ENCODE measurements around the gene TSKS. TPM values are rescaled to one million over a fixed set of nuclear protein-coding genes. Genes with fewer than 3 reads are reported as not detected.

The TSKS gene
- total RNA-seq, 1 experiment from 2014 or later: 5.7 TPM

DNA sequence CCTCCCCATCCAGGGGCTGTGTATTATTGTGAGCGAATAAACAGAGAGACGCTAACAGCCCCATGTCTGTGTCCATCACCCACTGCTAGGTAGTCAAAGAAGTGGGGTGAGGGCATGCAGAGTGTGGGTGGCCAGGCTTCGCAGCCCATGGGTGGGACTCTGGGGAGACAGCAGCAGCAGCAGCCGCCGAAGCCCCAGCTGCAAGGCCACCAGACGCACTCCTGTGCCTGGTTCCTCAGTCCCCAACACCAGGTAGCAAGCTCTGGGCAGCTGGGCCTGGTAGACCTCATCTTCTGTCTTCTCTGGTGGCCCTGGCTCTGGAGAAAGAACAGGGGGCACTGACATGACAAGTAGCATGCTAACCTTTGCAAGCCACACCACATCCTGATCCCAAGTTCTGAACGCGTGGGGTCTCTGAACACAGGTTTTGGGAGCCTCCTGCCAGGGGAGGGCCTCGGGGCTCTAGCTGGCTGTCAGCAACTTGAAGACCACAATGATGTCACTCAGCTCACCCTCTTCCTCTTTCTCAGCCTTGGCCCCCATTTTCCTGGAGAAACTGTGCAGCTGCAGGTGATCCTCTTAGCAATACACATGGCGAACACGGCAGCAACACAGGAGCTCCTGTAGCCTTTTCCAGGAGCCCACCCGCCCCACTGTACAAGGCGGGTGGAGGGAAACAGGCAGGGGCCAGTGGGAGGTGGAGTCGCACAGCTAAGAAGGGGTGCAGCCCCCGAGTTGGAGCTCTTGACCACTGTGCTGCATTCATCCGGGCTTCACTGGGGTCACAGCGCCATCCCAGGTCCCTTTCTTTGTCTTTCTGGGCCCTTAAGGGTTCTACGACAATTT is 44.2 kb upstream of the TSKS start:
- H3K4me1 ChIP-seq (ENCODE audit: low read length): peaks cover 19% of the 10 kb centered on the region
- H3K4me3 ChIP-seq (ENCODE audit: low read length): no peak overlapping the region
- no peaks in the 10 kb centered on the region for H3K9me3 ChIP-seq (ENCODE audit: low read length)
- H3K4me2 ChIP-seq (ENCODE audit: low read depth, low read length, poor library complexity, severe bottlenecking): no peak overlapping the region
- 0 out of 2 replicates have a peak, but pooled peaks cover 15% of the 10 kb centered on the region for H3K36me3 ChIP-seq (ENCODE audit: insufficient read depth, low read length)
- no peaks in the 10 kb centered on the region for H3K27me3 ChIP-seq (ENCODE audit: low read length)
- H3K79me2 ChIP-seq (ENCODE audit: low read length): no peaks in the 10 kb centered on the region
- H3K9me2 ChIP-seq (replicated peaks; ENCODE audit: insufficient read depth, low read length): no peaks in the 10 kb centered on the region
- H2AFZ ChIP-seq (ENCODE audit: low read length): no peak overlapping the region
- H3K9ac ChIP-seq (ENCODE audit: low read length): no peak overlapping the region
- H4K20me1 ChIP-seq (ENCODE audit: insufficient read depth, low read depth, low read length): no peaks in the 10 kb centered on the region
- H3K27ac ChIP-seq (ENCODE audit: low read length): no peak overlapping the region
- peak; percentile 71 for DNase-seq

DNA sequence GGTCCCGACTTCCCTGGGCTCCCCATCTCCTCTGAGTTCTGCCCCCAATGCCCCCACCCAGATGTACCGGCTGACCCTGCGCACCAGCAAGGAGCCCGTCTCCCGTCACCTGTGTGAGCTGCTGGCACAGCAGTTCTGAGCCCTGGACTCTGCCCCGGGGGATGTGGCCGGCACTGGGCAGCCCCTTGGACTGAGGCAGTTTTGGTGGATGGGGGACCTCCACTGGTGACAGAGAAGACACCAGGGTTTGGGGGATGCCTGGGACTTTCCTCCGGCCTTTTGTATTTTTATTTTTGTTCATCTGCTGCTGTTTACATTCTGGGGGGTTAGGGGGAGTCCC is 43.5 kb upstream of the TSKS start:
- 0 out of 2 replicates have a peak, but pooled peaks cover 15% of the 10 kb centered on the region for H3K36me3 ChIP-seq (ENCODE audit: insufficient read depth, low read length)
- no peak overlapping the region for H2AFZ ChIP-seq (ENCODE audit: low read length)
- H4K20me1 ChIP-seq (ENCODE audit: insufficient read depth, low read depth, low read length): no peaks in the 10 kb centered on the region
- DNase-seq: no peak
- H3K4me3 ChIP-seq (ENCODE audit: low read length): no peak overlapping the region
- no peaks in the 10 kb centered on the region for H3K9me2 ChIP-seq (replicated peaks; ENCODE audit: insufficient read depth, low read length)
- H3K4me2 ChIP-seq (ENCODE audit: low read depth, low read length, poor library complexity, severe bottlenecking): no peak overlapping the region
- peaks cover 19% of the 10 kb centered on the region for H3K4me1 ChIP-seq (ENCODE audit: low read length)
- H3K9ac ChIP-seq (ENCODE audit: low read length): no peak overlapping the region
- H3K27ac ChIP-seq (ENCODE audit: low read length): no peak overlapping the region
- no peaks in the 10 kb centered on the region for H3K9me3 ChIP-seq (ENCODE audit: low read length)
- no peaks in the 10 kb centered on the region for H3K27me3 ChIP-seq (ENCODE audit: low read length)
- no peaks in the 10 kb centered on the region for H3K79me2 ChIP-seq (ENCODE audit: low read length)

- H3K4me1 ChIP-seq (ENCODE audit: low read length): peaks cover 19% of the 10 kb centered on the region
- H3K27me3 ChIP-seq (ENCODE audit: low read length): no peaks in the 10 kb centered on the region
- H2AFZ ChIP-seq (ENCODE audit: low read length): no peak overlapping the region
- H3K9ac ChIP-seq (ENCODE audit: low read length): no peak overlapping the region
- no peak overlapping the region for H3K27ac ChIP-seq (ENCODE audit: low read length)
- H3K4me2 ChIP-seq (ENCODE audit: low read depth, low read length, poor library complexity, severe bottlenecking): no peak overlapping the region
- no peak overlapping the region for H3K4me3 ChIP-seq (ENCODE audit: low read length)
- H3K36me3 ChIP-seq (ENCODE audit: insufficient read depth, low read length): 0 out of 2 replicates have a peak, but pooled peaks cover 15% of the 10 kb centered on the region
- H3K9me3 ChIP-seq (ENCODE audit: low read length): no peaks in the 10 kb centered on the region
- DNase-seq: no peak
- no peaks in the 10 kb centered on the region for H3K9me2 ChIP-seq (replicated peaks; ENCODE audit: insufficient read depth, low read length)
- H4K20me1 ChIP-seq (ENCODE audit: insufficient read depth, low read depth, low read length): no peaks in the 10 kb centered on the region
- no peaks in the 10 kb centered on the region for H3K79me2 ChIP-seq (ENCODE audit: low read length)
Observed at GRCh38 chr19:49805822-49806619, 42.9 kb upstream of the TSKS start.

DNA sequence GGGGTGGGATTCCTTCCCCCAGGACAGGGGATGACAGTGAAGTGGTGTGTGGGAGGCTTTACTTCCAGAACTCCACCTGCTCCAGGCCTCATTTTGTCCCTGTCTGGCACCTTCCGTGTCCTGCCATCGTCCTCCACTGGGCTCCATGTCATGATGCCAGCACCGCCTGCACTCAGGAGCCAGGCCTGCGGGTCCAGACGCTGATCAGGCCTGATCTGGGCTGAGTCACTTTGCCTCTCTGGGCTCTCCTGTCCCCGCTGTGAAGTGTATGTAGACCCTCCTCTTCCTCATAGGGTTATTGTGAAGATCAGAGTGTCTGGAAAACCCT is 40.4 kb upstream of the TSKS start:
- H3K79me2 ChIP-seq (ENCODE audit: low read length): no peaks in the 10 kb centered on the region
- no peaks in the 10 kb centered on the region for H4K20me1 ChIP-seq (ENCODE audit: insufficient read depth, low read depth, low read length)
- H3K36me3 ChIP-seq (ENCODE audit: insufficient read depth, low read length): 0 out of 2 replicates have a peak, but pooled peaks cover 19% of the 10 kb centered on the region
- H3K4me2 ChIP-seq (ENCODE audit: low read depth, low read length, poor library complexity, severe bottlenecking): no peak overlapping the region
- H3K4me3 ChIP-seq (ENCODE audit: low read length): no peak overlapping the region
- H3K9me2 ChIP-seq (replicated peaks; ENCODE audit: insufficient read depth, low read length): no peaks in the 10 kb centered on the region
- no peak for DNase-seq
- no peak overlapping the region for H3K27ac ChIP-seq (ENCODE audit: low read length)
- peaks cover 4% of the 10 kb centered on the region for H3K4me1 ChIP-seq (ENCODE audit: low read length)
- H3K9ac ChIP-seq (ENCODE audit: low read length): no peak overlapping the region
- H3K27me3 ChIP-seq (ENCODE audit: low read length): no peaks in the 10 kb centered on the region
- H3K9me3 ChIP-seq (ENCODE audit: low read length): no peaks in the 10 kb centered on the region
- no peak overlapping the region for H2AFZ ChIP-seq (ENCODE audit: low read length)

DNA sequence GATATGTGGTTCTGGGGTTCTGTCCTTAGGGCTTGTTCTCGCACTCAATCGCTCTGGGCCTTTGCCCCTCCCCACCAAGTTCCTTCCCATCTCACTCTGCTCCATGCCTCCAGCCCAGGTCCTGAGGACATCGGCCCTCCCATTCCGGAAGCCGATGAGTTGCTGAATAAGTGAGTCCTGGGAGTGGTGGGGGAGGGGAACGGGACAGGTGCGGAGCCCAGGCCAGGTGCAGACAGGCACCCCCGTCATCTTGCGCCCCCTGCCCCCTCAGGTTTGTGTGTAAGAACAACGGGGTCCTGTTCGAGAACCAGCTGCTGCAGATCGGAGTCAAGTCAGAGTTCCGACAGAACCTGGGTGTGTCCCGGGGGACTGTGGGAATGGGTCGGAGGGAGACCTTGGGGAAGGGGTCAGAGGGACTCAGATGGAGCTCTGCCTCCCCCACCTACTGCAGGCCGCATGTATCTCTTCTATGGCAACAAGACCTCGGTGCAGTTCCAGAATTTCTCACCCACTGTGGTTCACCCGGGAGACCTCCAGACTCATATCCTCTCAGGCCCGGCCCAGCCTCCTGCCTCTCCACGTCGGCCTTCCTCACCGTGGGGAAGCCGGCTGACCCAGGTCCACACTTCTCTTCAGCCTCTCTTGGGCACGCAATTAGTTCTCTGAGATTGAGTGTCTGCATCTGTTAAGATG is 39.9 kb upstream of the TSKS start:
- H3K9ac ChIP-seq (ENCODE audit: low read length): no peak overlapping the region
- H3K27me3 ChIP-seq (ENCODE audit: low read length): no peaks in the 10 kb centered on the region
- H2AFZ ChIP-seq (ENCODE audit: low read length): no peak overlapping the region
- no peak overlapping the region for H3K4me3 ChIP-seq (ENCODE audit: low read length)
- DNase-seq: no peak
- H3K9me3 ChIP-seq (ENCODE audit: low read length): no peaks in the 10 kb centered on the region
- no peaks in the 10 kb centered on the region for H3K79me2 ChIP-seq (ENCODE audit: low read length)
- H3K9me2 ChIP-seq (replicated peaks; ENCODE audit: insufficient read depth, low read length): no peaks in the 10 kb centered on the region
- 0 out of 2 replicates have a peak, but pooled peaks cover 19% of the 10 kb centered on the region for H3K36me3 ChIP-seq (ENCODE audit: insufficient read depth, low read length)
- H4K20me1 ChIP-seq (ENCODE audit: insufficient read depth, low read depth, low read length): no peaks in the 10 kb centered on the region
- H3K27ac ChIP-seq (ENCODE audit: low read length): no peak overlapping the region
- no peaks in the 10 kb centered on the region for H3K4me1 ChIP-seq (ENCODE audit: low read length)
- H3K4me2 ChIP-seq (ENCODE audit: low read depth, low read length, poor library complexity, severe bottlenecking): no peak overlapping the region

GRCh38 chr19:49801966-49802661 is 39.0 kb upstream of the TSKS start:
- Histone ChIP-seq H3K4me1 (ENCODE audit: low read length) (no peaks in the 10 kb centered on the region), H2AFZ (ENCODE audit: low read length) (no peak overlapping the region), H3K9ac (ENCODE audit: low read length) (no peak overlapping the region), H3K27ac (ENCODE audit: low read length) (no peak overlapping the region), H3K79me2 (ENCODE audit: low read length) (no peaks in the 10 kb centered on the region), H4K20me1 (ENCODE audit: insufficient read depth, low read depth, low read length) (no peaks in the 10 kb centered on the region), H3K36me3 (ENCODE audit: insufficient read depth, low read length) (0 out of 2 replicates have a peak, but pooled peaks cover 19% of the 10 kb centered on the region), H3K9me2 (replicated peaks; ENCODE audit: insufficient read depth, low read length) (no peaks in the 10 kb centered on the region), H3K27me3 (ENCODE audit: low read length) (no peaks in the 10 kb centered on the region), H3K9me3 (ENCODE audit: low read length) (no peaks in the 10 kb centered on the region), H3K4me2 (ENCODE audit: low read depth, low read length, poor library complexity, severe bottlenecking) (no peak overlapping the region), H3K4me3 (ENCODE audit: low read length) (no peak overlapping the region)
- DNase-seq: peak; percentile 61

DNA sequence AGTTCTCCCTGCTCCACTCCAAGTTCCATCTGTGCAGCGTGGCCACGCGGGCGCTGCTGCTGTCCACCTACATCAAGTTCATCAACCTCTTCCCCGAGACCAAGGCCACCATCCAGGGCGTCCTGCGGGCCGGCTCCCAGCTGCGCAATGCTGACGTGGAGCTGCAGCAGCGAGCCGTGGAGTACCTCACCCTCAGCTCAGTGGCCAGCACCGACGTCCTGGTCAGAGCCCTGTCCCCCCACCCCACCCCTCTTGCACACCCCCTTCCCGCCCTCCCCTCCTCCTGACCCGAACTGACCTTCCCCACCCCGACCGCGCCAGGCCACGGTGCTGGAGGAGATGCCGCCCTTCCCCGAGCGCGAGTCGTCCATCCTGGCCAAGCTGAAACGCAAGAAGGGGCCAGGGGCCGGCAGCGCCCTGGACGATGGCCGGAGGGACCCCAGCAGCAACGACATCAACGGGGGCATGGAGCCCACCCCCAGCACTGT is 38.3 kb upstream of the TSKS start:
- Histone ChIP-seq H2AFZ (ENCODE audit: low read length) (no peak overlapping the region), H3K4me3 (ENCODE audit: low read length) (no peak overlapping the region), H3K79me2 (ENCODE audit: low read length) (no peaks in the 10 kb centered on the region), H3K4me1 (ENCODE audit: low read length) (no peaks in the 10 kb centered on the region), H3K36me3 (ENCODE audit: insufficient read depth, low read length) (0 out of 2 replicates have a peak, but pooled peaks cover 22% of the 10 kb centered on the region), H3K4me2 (ENCODE audit: low read depth, low read length, poor library complexity, severe bottlenecking) (no peak overlapping the region), H3K27ac (ENCODE audit: low read length) (no peak overlapping the region), H3K9me3 (ENCODE audit: low read length) (no peaks in the 10 kb centered on the region), H3K9ac (ENCODE audit: low read length) (no peak overlapping the region), H3K27me3 (ENCODE audit: low read length) (no peaks in the 10 kb centered on the region), H4K20me1 (ENCODE audit: insufficient read depth, low read depth, low read length) (no peaks in the 10 kb centered on the region), H3K9me2 (replicated peaks; ENCODE audit: insufficient read depth, low read length) (no peaks in the 10 kb centered on the region)
- DNase-seq: no peak

Data from Karpas-422 (cell line).